HG03571 (cell line): ENCODE measurements around the gene VPS37C.
A peak's percentile ranks its signal among the peaks of the same experiment; 100 is the strongest.

Experiments used
- ATAC-seq: cut with Tn5 transposase; IDR thresholded peaks from one replicate; pipeline ENCODE4 v1.9.1; 2021; ENCODE audit not compliant: unreplicated experiment

VPS37C gene

DNA sequence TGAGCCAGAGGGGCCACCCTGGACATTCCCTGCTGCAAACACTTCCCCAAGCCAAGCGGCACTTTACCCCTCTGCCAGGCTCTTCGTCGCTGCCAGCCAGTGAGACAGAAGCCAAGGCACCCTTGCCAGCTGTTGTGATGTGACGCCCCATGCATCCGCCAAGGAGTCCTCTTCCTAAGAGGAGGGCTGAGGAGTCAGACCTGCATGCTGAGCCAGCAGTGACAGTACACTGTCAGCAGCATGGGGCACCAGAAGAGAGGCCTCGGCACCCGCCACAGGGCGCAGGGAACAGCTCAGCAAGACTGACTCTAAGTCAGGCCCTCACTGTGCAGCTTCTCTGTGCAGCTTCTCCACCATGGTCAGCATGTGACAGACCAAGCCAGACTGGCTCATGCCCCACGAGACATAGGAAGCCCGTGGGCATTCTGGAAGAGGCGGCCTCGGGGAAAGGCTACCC lies 26.4 kb downstream of the VPS37C start:
- ATAC-seq = no peak

DNA sequence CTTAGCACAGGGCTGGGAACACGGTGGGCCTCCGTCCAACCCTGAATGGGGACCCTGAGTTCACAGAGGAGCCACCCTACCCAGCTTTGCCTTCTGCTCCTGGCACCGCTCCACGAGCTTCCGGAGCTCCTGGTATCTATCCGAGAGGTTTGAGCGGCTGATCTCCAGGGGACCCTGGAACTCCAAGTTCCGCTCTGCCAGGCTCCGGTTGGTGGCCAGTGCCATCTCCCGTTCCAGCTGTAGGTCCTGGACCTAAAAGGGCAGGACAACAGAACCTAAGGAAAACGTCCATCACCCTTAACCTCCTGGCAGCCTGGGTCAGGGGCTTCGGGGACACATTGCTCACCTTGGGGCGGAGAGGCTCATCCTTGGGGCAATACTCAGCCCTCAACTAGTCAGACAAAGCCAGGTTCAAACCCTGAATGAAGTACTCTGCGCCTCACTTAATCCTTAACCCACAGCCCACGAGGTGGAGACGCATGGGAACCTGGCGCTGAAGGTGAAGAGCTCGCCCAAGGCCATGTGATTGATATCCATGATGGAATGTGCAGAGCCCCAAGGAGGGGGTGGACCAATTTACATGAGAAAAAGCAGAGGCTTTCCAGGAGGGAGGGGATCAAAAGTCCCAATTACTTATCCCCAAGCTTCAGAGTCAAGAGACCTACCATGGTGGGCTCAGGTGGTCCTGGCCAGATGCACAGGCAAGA lies 27.1 kb downstream of the VPS37C start:
- no peak for ATAC-seq

DNA sequence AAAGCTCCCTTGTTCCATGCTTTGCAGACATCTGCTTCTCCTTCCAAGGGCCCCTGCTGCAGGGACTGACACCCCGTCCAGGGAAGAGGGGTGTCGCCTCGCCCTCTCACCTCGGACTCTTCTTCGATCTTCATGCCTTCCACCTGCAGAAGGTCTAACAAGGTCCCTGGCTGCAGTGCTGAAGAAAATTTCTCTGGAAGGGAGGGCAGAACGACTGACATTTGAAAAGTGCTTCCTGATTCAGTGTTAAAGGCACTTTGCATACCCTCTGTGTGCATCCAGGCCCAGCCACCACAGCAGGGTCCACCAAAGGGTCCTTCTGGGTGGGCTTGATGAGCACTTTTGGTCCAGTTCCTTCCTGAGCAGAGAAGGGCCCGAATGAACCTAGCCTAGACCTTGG lies 28.1 kb downstream of the VPS37C start:
- ATAC-seq = no peak

DNA sequence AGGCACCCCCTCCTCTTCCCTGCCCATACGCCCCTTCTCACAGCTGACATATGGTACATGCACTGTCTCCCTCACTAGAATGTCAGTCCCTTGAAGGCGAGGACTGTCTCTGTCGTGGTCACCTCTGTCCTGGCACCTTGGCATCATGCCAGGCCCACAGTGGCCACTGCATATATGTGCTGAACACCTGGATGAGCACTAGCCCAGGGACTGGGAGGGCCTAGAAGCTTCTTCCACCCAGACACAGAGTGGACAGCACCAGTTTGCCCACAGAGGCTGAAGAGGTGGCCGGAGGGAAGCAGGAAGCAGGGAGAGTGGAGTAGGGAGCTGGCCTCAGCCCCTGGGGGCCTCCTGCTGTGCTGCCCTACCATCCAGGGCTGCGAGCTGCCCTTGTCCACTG lies 28.6 kb downstream of the VPS37C start:
- ATAC-seq = no peak

DNA sequence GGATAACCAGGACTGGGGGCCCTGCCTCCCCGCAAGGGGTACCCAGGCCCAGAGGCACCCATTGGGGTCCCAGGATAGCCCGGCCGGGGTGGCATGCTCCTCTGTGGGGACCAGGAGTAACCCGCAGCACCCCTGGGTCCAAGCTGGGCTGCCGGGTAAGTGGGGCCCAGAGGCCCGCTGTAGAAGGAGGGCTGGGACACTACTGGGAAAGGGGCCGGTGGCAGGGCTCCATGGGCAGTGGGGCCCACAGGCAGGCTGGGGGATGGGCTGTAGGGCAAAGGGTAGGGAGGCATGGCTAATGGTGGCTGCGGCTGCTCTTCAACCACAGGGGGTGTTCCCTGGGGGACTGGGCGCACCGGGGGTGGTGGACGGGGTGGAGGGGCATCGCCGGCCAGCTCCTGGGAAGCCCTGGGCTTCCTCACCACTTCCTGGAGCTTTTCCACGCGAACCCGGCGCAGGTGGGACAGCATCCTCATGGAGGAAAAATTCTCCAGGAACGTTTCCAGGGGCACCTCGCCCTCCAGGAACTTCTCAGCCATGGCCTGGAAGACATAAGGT lies 29.1 kb downstream of the VPS37C start:
- no peak for ATAC-seq

DNA sequence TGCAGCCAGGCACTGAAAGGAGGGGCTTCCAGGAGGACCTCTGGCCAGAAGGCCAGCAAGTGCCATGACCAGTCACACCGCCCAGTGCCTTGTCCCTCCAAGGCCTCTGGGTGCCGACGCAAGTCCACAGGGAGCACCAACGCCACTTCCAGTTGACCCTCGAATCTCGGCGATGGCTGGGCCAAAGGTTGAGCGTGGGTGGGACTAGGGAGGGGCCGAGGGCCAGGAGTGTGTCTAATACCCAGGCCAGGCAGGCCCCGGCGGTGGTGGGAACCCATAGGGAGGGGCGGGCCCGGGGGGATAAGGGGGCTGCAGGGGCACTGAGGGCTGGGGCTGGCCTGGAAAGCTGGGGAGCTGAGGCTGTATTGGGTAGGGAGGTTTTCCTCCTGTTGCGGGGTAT lies 29.6 kb downstream of the VPS37C start:
- ATAC-seq = no peak

DNA sequence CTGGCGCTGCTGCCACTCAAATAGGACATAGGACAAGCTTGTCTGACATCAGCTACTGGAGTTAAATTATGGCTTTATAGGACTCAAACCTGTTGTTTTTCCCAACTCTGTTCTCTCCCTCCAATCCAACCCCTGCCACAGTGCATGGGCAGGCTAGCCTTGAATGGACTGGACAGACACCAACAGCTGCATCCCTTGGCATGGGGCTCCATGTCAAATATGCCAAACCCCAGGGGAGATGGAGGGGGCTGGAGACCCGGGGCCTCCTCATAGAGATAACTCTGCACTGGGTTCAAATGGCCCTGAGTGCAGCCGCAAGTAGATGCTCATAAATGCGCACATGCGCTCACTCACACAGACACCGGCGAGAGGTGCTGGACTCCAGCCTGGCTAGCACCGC lies 30.0 kb downstream of the VPS37C start:
- ATAC-seq = no peak

DNA sequence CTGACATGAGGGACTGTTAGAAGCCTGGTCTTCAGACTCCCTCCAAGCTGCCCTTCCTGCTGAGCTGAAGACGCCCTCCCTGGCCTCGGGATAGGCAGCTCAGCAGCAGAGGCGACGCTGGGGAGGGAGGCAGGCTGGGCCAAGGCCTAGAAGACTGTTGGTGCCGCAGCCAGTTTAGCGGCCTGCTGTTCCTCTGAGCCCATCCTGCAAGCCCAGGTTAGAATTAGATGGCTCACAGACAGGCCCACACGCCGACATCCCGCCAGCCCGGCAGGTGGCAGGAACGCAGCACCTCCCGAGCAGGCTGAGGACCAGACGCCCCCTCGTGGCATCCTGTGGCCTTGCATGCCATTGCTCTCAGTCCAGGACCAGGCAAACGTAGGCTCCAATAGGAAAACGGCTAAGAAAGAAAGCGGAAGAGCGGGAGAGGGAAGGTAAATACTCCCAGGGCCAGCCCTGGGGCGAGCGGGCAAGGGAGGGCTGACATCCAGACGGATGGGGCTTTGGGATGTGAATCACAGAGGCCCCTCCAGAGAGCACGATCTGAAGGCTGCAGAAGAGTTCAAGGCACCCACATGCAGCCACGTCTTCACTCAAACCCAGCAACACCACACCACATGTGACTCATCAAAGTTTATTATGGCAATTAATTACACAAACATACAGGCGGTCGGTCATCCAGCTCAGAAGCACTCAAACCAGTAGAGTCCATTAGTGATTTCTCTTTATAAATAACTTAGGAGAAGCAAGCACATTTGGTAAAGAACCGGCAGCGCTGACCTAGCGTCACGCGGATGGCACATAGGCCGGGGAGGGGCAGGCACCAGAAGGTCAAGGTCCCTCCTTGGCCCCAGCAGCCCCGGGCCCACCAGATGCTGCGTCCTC lies 31.3 kb downstream of the VPS37C start:
- ATAC-seq = peak; percentile 81

DNA sequence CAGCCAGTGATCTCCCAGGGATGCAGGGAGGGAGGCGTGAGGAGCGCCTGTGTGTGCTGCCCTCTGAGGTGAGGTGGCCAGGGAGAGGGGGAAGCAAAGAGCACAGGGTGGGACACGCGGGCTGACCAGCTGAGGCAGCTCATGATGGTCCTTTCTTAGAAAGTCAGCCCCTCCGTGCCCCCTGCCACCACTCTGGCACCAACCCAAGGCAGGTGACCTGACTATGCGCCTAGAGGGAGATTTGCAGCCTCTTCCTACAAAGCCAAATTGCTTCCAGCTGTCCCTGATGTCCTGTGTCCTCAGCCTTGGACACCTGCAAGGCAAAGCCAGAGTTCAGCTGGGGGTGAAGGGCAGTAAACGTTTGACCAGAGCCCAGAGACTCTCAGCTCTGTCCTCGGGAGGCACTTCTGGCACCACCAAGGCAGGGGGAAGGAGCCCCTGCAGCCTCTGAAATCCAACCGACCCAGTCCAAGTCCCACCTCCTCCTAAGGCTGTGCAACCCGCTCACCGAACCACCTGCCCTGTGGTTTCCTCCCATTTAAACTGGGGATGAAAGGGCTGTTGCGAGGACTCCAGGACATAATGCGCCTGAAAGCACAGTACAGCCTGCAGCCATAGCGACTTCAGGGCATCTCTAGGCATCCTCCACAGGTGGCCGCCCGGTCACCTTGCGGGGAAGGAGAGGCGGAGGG lies 32.1 kb downstream of the VPS37C start:
- no peak for ATAC-seq

DNA sequence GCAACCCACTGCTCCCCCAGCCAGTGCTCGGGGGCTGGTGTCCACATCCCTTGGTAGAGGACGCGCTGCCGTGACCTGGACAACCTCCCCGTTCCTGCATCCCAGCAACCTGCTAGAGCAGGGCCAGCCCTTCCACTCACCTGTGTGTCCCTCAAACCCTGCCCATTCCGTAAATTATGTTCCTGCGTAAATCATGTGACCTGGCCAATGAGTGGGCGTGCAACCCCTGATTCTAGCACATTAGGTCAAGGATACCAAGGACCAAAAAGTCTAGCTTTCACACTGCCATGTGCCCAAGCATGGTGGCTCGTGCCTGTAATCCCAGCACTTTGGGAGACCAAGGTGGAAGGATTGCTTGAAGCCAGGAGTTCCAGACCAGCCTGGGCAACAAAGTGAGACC lies 33.2 kb downstream of the VPS37C start:
- ATAC-seq = no peak

DNA sequence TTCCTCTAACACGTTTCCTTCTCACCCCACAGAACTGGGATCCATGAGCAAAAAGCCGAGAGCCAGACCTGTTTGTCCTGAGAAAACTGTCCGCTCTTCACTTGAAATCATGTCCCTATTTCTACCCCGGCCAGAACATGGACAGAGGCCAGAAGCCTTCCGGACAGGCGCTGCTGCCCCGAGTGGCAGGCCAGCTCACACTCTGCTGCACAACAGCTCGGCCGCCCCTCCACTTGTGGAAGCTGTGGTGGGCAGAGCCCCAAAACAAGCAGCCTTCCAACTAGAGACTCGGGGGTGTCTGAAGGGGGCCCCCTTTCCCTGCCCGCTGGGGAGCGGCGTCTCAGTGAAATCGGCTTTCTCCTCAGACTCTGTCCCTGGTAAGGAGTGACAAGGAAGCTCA lies 35.0 kb downstream of the VPS37C start:
- no peak for ATAC-seq

DNA sequence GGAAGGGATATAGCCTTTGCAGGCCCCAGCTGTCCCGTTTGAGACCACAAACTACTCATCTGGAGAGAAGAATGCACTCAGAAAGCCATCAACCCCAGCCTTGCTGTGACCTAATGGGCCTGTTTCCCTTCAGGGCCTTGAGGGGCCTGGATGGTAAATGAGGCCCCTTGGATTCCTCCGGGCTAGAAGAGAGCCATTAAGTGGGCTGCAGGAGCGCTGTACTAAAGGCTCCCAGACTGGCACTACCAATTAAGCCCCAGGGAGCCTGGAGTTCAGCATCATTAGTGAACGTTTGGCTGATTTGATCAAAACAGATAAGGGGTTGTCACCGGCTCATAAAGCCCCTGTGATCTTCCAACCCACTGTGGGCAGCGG lies 35.9 kb downstream of the VPS37C start:
- ATAC-seq = no peak

DNA sequence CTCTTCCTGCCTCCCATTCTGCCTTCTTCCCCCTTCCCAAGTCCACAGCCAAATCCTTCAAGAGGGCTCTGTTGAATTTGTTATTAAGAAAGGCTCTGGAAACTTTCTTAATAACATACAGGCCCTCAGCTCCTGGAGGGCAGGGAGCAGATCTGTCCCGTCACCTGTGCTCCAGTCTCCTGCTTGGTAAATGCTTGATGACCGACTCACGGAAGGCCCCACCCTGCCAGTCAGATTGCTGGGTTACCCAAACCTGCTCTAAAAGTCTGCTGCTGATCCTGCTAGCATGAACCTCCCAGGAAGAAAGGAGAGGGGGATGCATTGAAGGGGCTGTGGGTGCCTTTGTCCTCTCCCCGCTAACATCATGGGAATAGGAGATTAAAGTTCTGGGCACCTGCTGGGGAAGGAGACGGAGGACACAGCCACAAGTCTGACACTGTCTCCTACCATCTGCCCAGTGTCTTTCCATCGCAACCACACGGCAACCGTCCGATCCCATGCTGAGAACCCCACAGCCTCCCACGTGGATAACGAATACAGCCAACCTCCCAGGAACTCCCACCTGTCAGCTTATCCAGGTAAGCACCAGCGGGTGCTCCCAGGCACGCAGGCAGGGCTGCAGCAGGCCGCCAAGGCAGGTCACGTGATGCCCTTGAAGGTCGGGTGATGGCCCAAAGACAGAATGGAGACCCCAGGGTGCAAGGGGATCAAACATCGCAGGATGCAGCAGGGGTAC lies 36.5 kb downstream of the VPS37C start:
- ATAC-seq = no peak

DNA sequence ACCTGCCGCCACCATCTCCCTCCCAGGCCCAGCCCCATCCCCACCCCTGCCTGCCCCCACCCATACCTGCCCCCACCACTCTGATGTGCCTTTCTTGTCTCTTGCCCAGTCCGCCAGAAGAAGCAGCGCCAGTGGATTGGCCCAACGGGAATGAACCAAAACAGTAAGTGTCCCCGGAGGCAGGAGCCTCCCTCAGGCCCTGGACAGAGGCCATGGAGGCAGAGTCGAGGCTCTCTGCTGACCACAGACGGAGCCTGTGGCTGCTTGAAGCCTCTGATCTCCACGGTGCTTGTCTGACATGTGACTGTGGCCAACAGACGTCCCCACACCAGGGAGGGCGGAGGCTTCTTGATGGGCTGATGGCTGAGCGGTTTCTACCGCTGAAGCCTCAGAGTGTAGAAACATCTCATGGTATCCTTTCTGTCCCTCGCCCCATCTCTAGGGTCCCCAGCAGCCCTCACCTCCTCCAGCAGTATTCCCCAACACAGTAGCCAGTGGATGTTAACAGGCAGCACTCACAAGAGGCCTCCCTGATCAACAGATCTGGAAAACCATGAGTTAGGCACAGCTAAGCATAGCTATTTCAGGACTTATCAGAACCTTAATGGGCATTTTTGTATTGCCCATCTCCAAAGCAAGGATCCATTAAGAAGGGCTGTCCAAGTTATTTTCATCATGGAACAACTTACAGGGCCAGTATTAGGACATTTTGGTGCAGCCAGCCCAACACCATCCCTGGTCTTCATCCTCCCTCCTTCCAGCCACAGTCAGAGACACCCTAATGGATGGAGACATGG lies 37.3 kb downstream of the VPS37C start:
- no peak for ATAC-seq

DNA sequence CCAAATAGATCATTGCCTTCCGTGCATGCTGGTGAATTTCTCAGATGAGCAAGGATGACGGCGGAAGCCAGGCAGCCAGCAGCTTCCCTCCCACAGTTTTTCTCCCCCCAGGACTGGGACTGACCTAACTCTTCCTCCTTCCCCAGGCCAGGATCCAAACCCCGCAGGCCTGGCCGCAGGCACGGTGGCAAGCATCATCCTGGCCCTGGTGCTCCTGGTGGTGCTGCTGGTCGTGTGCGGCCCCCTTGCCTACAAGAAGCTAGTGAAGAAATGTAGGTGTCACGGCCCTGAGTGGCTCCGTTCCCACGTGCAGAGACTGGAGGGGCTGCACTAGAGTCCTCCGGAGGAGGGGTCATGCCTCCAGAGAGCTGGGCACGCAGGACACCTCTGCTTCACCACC lies 38.5 kb downstream of the VPS37C start:
- ATAC-seq = no peak

DNA sequence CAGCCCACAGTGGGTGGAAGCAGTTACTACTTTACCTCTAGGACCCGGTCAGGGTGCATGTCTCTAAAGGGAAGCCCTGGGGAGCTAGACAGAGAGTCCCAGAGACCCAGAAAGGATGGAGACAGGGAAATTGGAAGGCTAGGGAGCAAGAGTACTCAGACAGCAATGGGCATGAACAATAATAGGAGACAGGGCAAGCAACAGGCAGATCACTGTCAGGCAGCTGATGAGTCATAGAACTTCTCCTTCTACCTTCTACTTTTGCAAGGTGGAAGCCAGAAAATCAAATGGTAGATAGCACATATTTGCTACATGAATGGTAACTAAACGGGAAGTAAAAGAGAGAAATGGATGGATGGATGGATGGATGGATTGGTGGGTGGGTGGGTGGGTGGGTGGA lies 39.3 kb downstream of the VPS37C start:
- no peak for ATAC-seq

DNA sequence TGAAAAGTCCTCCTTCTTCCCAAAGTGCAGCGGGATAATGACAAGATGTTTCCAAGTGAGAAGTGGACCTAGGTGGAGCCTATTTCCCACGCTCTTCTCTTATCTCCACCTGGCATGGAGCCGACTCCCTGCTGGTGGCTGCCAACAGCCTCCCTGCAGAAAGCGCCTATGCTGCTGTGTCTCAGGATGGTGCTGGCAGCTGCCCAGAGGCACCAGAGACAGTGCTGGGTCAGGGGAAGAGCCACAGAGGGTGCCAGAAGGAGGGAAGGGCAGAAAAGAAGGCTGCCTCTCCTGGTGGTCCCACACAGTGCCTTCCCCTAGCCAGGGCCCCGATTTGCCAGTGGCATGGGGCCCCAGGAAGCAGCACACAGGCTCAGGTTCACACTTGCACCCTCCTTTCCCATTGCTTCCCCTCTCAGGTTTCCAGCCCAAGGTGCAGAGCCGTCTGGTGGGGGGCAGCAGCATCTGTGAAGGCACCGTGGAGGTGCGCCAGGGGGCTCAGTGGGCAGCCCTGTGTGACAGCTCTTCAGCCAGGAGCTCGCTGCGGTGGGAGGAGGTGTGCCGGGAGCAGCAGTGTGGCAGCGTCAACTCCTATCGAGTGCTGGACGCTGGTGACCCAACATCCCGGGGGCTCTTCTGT lies 39.9 kb downstream of the VPS37C start:
- no peak for ATAC-seq

DNA sequence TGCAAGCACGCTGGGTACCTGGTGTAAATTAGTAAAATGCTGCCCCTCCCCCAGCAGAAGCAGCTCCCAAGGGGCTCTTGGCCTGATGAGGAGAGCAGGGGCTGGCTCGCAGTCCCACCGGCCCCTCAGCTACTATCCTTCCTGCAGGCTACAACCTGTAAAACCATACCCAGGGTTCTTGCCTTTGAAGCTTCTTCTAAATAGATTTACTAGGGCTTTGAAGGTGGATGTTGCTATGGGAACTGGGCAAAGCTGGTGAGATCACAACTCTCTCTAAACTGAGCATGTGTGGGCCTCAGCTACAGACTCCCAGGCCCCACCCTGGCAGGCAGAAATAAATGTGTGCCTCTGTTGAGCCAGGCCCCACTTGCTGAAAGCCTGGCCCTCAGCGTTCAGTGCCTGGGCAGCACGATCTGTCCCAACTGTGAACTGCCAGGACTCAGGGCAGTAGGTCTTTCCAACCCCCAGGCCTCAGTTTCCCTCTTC lies 40.5 kb downstream of the VPS37C start:
- no peak for ATAC-seq

DNA sequence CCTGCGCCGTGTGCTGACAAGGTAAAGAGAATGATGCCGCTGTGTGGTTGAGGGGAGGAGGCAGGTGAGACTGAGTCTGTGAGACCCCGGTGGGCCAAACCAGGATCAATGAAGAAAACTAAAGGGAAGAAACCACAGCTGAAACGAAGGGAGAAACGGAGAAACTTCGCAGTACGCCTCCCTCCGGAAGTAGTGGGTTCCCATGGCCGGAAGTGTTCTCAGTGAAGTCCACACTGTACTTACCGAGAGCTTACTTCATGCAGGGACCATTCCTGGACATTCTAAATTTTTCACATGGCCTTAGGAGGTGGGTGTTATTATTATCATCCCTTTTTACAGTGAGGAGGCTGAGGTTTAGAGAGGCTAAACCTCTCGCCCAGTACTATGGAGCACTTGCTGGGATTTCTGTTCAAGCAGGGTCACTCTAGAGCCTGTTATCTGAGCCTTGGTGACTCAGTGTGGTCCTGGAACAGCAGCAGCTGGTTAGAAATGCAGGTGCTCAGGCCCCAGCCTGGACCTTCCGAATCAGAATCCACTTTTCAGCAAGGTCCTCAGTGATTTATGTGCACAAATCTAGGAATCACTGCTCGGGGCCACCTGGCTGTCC lies 41.0 kb downstream of the VPS37C start:
- no peak for ATAC-seq
